Fibroblast of skin of right quadriceps (primary cell): Measurements from ENCODE around the gene SLC26A5.

Source experiments
- DNase-seq: peaks from one replicate; pipeline ENCODE4 v3.0.0-alpha.2; 2013

Gene SLC26A5

GRCh38 chr7:103398483-103399127 is 47.4 kb downstream of the SLC26A5 start:
- no peak for DNase-seq

- DNase-seq: no peak
Observed at GRCh38 chr7:103396471-103396870, 49.5 kb downstream of the SLC26A5 start.

GRCh38 chr7:103395071-103395470 is 50.9 kb downstream of the SLC26A5 start:
- no peak for DNase-seq

DNA sequence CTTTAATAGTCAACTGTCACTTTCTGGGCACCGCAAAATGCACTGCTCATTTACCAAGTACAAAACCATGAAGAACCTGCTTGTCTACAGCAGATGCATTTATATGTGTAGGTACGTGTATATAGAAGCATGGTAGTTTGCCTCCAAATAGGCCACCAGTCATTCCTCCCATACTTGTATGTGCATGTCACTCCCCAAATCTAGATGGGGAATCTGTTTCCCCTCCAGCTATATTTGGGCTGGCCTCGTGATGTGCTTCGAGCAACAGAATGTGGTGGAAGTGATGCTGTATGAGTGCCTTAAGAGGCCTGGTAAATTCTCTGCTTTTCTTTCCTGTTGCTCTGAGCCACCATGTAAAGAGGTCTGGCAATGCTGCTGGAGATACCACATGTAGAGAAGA is 51.4 kb downstream of the SLC26A5 start:
- no peak for DNase-seq

DNA sequence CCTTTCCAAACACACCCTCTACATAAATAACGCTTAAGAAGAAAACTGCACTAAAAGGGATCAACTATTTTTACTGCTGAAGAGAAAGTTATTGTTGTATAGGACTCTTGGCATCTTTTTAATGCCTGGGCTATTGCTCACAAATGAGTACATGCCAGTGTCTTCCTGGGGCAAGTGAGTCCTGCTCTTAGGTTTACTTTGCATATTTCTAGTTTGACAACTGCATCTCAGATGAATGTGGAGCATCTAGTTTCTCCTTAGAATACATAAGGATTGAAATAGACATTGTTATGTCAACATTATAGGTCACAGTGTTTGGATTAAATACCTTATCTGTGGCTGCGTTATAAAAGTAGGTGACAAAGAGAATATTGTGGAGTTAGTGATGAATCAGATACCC is 54.0 kb downstream of the SLC26A5 start:
- DNase-seq: no peak

DNA sequence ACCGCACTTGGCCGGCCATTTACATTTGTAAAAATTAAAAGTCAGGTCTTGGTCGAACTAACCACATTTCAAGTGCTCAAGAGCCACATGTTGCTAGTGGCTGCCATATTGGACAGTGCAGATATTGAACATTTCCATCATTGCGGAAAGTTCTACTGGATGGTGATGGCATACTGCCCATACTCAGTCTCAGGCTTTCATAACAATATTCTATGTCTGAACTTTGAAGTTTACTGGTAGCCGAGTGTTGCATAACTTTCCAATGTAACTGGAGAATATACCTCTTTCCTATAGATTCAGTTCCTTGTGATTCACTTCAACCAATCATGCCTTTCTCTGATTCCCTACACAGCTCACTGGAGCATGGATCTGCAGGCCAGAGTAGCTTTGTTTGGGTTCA is 54.9 kb downstream of the SLC26A5 start:
- DNase-seq: no peak

DNA sequence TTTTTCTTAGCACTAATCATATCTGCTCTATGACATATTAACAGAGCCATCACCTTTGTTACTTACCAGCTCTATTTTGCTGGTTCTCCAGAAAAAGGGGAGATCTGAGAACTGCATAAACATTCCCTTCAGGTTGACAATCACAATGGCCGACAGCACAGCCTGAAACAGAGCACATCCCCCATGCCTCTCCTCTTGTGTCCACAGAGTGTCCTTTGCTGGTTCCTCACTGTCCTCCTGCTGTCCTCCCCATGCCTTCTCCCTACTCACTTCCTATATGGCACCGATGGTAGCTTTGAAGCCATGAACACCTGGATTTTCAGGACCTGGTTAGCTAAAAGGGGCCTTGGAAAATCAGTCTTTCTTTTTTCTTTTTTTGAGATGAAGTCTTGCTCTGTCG is 56.7 kb downstream of the SLC26A5 start:
- no peak for DNase-seq

DNA sequence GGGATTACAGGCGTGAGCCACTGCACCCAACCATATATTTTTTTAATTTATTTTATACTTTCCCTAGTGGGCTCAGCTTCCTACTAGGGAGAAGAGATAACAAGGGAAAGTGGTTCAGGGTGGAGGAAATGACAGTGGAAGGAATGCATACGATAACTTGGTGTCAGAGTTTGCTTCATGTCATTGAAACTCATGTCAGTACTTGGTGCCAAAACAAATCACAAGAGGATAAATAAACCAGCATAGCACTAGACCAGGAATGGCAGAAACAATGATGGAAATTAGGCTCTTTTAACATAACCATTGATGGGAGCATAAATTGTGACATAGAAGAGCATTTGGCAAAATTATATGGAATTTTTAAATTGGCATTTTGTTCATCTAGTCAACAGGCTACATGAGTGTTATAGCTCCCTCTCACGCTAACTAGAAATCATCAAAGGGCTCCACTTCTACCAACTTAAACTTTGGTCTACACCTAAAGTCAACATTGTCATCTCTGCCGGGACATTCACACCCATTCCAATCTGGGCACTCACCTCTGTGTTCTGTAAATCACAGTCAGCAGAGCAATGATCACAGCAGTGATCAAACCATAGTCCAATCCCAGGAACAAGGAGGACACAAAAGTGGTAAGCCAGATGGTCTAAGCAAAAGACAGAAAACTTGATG is 57.4 kb downstream of the SLC26A5 start:
- no peak for DNase-seq

DNA sequence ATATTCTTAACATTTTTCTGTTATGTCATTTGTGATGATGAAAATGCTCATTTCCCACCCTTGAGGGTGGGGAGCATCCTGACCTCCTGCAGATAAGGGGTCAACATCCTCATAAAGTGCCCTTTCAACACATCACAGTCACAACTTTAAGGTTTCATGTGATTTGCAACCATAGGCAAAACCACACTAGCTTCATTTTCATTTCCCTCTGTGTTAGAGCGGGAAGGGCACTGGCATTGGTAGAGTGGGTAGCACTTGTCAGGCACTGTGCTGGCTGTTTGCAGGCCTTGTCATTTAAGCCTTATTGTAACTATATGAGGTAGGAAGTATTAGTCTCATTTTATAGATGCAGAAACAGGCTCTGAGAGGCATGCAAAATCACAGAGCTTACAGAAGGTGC is 58.8 kb downstream of the SLC26A5 start:
- DNase-seq: no peak

DNA sequence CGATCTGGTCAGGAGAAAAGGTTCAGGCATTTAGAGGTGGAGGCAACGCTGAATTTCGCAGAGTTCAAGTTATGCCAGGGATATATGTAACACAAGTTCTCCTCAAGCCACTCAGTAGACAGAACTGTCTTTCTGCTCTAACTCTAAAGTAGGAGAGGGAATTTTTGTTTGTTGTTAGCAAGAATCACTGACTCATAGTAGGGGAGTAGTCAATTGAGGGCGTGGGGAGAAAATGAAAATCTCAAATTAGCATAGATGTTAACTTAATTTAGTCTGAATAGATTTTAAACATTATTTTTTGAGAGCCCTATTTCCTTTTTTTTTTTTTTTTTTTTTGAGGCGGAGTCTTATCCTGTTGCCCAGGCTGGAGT is 64.0 kb downstream of the SLC26A5 start:
- DNase-seq: no peak

GRCh38 chr7:103381280-103382031 is 64.6 kb downstream of the SLC26A5 start:
- no peak for DNase-seq

GRCh38 chr7:103380395-103381191 is 65.4 kb downstream of the SLC26A5 start:
- DNase-seq: no peak

DNA sequence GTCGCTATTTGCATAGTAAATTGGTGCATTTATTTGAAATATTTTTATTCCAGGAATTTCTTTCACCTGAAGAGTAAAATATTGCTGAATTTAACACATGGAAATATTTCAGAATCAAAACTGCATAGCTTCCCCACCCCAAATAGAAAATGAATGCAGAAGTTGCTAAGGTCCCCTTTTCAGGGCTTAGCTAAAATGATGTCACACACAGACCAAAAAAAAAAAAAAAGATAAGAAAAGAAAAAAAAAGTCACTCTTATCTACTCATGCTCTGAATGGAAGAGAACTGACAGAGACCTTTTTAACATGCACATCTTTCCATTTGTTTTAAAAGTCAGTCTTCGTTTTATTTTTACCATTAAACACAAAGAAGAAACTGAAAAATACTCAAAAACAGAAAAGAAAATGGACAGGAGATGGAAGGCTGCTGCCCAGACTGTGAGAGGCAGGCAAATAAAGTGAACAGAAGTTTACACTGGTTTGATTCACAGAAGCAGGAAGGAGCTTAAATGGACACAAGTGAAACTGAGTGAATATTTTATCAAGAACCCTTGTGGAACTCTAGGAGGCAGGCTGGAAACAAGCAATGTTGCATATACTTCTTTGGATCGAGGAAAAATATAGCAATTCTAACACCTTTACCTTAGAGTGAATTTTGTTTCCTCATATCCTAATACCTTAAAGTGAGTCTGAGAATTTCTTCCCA is 66.6 kb downstream of the SLC26A5 start:
- no peak for DNase-seq

DNA sequence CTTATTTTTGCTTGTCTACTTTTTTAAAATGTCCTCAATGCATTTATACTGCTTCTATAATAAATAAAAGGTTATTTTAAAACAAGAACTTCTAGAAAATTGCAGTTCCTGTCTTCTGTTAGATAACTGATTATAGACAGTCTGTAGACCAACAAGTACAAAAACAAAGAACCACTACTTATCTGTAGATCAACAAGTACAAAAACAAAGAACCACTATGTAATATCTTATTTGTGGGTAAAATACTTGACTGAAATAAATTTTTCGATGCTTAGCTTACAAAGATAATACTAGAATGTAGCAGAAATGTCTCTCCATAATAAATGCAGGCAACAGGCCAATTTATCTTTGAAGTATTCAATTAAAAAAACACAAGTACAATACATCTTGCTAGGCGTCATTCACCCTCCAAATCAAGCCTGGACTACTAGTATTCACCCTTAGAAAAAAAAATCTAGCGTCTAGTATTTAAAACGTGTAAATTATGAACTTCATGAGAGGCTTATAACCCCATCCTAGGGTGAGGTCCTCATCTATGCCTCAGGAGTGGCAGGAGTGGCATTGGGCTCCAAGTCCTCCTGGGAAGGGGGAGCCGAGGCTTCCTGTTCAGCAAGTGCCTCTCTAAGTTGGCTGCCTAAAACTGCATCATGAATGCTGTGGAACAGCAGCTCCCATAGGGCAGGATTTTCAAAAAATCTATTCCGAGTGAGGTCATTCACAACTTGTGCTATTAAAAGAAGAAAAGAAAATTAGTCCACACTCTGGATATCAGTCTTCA is 72.0 kb downstream of the SLC26A5 start:
- no peak for DNase-seq

GRCh38 chr7:103369432-103369831 is 76.6 kb downstream of the SLC26A5 start:
- no peak for DNase-seq

- no peak for DNase-seq
Observed at GRCh38 chr7:103349805-103350204, 96.2 kb downstream of the SLC26A5 start.

DNA sequence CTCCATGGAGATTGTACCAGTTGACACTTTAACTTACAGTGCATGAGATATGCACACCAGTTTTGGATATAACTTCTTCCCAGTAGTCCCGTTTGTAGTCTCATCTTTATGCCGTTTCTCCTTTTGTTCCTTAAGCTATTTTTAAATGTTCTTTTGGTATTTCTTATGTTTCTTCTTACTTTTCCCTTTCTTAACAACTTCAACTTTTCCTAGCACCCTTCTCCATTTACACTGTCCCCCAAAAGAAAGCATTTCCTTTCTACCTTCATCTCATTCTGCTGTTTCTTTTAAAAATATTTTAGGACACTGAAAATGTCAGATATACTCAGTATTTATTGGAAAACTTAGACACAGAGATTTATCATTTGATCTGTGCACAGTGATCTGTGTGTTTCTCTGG is 97.0 kb downstream of the SLC26A5 start:
- DNase-seq: no peak

- no peak for DNase-seq
Observed at GRCh38 chr7:103348452-103348851, 97.6 kb downstream of the SLC26A5 start.

DNA sequence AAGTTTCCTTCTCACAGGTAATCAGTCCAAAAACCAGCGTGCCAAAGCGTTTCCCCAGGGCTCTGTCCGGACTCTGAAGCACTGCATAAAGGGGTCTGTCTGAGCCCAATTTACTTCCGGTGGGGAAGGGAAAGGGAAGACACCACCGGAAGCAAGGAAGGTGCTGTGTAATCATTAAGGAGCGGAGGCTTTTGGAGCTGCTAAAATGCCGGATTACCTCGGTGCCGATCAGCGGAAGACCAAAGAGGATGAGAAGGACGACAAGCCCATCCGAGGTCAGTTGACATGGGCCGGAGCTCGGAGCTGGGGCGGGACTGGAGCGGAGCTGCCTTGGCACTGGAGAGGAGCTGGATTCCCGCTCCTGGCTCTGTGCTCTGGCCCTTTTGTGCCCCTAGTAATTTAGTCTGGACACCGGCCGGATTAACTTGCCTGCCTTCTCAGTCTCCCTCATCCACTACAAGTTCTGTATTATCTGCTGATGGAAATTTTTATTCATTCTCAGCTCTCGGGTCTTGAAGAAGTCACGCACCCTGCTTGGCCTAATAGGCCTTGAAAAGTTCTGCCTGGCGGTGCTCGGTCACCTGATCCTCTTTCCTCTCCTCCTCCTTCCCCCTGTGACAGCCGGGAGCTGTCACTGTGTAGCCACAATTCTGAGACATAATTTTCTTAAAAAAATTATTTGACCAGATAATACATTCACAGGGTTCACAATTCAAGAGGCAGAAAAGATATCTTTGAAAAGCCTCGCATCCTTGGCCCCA is 98.3 kb downstream of the SLC26A5 start, which contains the start of gene PSMC2:
Gene PSMC2, plus strand, starts transcription at position 137 of the 761 bp plus-strand sequence. Its CDS starts 69 bp downstream, at position 206.
- DNase-seq: peak; percentile 93

- peak; percentile 24 for DNase-seq
Observed at GRCh38 chr7:103346396-103346795, 99.6 kb downstream of the SLC26A5 start.
